ENCODE data around the gene TUBB6.

Gene TUBB6

DNA sequence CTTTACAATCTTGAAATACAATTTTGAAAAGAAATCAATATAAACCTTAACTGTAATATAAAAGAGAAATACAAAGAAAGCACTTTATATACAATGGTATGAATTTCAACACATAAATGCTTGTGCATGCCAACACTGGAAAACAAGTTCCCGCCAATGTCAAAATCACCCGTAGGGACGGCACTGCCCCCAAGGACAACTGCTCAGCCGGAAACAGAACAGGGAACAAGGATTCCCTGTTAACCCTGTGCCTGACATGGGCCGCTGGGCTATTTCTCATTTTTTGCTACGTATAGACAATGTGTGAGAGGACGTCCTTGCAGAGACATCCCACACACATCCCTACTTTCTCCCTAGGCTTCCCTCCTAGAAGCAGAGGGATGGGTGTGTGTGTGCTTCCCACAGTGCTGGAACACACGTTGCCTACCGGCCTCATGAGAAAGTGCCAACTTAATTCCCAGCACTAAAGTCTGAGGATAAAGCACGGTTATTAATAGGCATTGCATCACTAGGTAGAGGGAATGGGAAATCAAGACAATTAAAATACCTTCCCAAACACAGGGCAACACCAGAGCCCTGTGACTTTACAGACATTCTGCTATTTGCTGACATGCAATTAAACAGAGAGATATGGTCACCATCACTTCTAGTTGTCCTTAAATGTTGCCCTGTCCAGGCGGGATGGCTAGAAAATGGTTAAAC is 54.6 kb downstream of the TUBB6 start:
- TF ChIP-seq, protein P1, sequence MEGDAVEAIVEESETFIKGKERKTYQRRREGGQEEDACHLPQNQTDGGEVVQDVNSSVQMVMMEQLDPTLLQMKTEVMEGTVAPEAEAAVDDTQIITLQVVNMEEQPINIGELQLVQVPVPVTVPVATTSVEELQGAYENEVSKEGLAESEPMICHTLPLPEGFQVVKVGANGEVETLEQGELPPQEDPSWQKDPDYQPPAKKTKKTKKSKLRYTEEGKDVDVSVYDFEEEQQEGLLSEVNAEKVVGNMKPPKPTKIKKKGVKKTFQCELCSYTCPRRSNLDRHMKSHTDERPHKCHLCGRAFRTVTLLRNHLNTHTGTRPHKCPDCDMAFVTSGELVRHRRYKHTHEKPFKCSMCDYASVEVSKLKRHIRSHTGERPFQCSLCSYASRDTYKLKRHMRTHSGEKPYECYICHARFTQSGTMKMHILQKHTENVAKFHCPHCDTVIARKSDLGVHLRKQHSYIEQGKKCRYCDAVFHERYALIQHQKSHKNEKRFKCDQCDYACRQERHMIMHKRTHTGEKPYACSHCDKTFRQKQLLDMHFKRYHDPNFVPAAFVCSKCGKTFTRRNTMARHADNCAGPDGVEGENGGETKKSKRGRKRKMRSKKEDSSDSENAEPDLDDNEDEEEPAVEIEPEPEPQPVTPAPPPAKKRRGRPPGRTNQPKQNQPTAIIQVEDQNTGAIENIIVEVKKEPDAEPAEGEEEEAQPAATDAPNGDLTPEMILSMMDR (IDR thresholded peaks at IDR 0.05; ENCODE audit: low read depth, low read length): no peak
- TF ChIP-seq EZH2phosphoT487 (IDR thresholded peaks at IDR 0.05; ENCODE audit: low read depth): no peak
- Histone ChIP-seq H3K4me3 (ENCODE audit: low read length) (no peak overlapping the region), H3K27me3 (ENCODE audit: low read depth, low read length) (no peaks in the 10 kb centered on the region), H3K36me3 (replicated peaks; ENCODE audit: low read depth, low read length) (peaks cover 64% of the 10 kb centered on the region), H3K79me2 (ENCODE audit: low read length) (peaks cover 61% of the 10 kb centered on the region), H4K20me1 (ENCODE audit: insufficient read depth, low read length) (peaks cover 13% of the 10 kb centered on the region), H2AFZ (ENCODE audit: low read depth, low read length) (no peak overlapping the region), H3K9ac (ENCODE audit: low read length) (no peak overlapping the region), H3K27ac (ENCODE audit: low read length) (no peak overlapping the region), H3K4me1 (ENCODE audit: low read length) (peaks cover 4% of the 10 kb centered on the region; the same call in 1 of the 2 replicates), H3K9me3 (ENCODE audit: insufficient read depth, low read length) (no peaks in the 10 kb centered on the region), H3K4me2 (ENCODE audit: low read length) (no peak overlapping the region)

DNA sequence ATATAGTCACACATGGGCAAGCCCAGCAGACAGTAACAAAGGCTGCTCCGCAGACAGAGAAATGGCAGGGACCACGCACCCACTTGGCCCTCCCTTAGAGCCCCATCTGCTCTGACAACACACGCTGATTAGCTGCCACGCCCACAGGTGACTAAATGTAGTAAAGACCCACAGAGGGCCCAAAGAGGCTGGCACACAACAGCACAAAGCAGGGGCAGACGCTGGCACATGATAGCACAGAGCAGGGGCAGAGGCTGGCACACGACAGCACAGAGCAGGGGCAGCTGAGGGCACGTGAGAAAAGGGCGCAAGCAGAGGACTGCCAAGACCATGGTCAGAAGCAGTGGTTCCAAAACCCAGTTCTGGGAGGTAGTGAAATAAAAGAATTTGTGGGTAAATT is 58.3 kb downstream of the TUBB6 start:
- no peaks in the 10 kb centered on the region for H3K9me3 ChIP-seq (ENCODE audit: insufficient read depth, low read length)
- no peak overlapping the region for H2AFZ ChIP-seq (ENCODE audit: low read depth, low read length)
- no peak for TF ChIP-seq EZH2phosphoT487 (IDR thresholded peaks at IDR 0.05; ENCODE audit: low read depth)
- TF ChIP-seq, protein P1 (IDR thresholded peaks at IDR 0.05; ENCODE audit: low read depth, low read length): no peak
- peaks cover 84% of the 10 kb centered on the region for H3K79me2 ChIP-seq (ENCODE audit: low read length)
- peaks cover 16% of the 10 kb centered on the region for H4K20me1 ChIP-seq (ENCODE audit: insufficient read depth, low read length)
- H3K27ac ChIP-seq (ENCODE audit: low read length): no peak overlapping the region
- no peaks in the 10 kb centered on the region for H3K4me1 ChIP-seq (ENCODE audit: low read length)
- H3K9ac ChIP-seq (ENCODE audit: low read length): no peak overlapping the region
- no peak overlapping the region for H3K4me2 ChIP-seq (ENCODE audit: low read length)
- no peaks in the 10 kb centered on the region for H3K27me3 ChIP-seq (ENCODE audit: low read depth, low read length)
- H3K36me3 ChIP-seq (replicated peaks; ENCODE audit: low read depth, low read length): peaks cover 61% of the 10 kb centered on the region
- H3K4me3 ChIP-seq (ENCODE audit: low read length): no peak overlapping the region

DNA sequence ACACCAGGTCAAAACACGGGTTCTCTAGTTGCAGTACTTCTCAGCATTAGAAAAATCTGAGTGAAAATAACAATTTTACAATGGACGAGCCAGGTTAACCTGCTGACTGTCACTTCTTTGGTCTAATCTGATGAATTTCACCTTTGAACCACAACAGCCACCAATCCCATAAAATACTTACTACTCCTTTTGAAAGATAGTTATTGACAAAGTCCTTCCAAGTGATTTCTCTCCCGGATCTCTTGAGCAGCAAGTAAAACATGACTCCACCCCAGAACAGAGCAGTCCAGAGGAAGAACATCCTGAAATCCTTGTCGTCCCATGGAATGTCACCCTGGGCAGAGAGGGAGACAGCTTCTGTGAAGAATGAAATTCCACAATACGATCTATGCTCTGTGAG is 58.7 kb downstream of the TUBB6 start:
- H3K79me2 ChIP-seq (ENCODE audit: low read length): peaks cover 87% of the 10 kb centered on the region
- H3K27ac ChIP-seq (ENCODE audit: low read length): no peak overlapping the region
- H3K4me1 ChIP-seq (ENCODE audit: low read length): no peaks in the 10 kb centered on the region
- peaks cover 64% of the 10 kb centered on the region for H3K36me3 ChIP-seq (replicated peaks; ENCODE audit: low read depth, low read length)
- no peak overlapping the region for H3K9ac ChIP-seq (ENCODE audit: low read length)
- TF ChIP-seq, protein P1 (IDR thresholded peaks at IDR 0.05; ENCODE audit: low read depth, low read length): no peak
- TF ChIP-seq EZH2phosphoT487 (IDR thresholded peaks at IDR 0.05; ENCODE audit: low read depth): no peak
- no peak overlapping the region for H3K4me2 ChIP-seq (ENCODE audit: low read length)
- H3K9me3 ChIP-seq (ENCODE audit: insufficient read depth, low read length): no peaks in the 10 kb centered on the region
- H2AFZ ChIP-seq (ENCODE audit: low read depth, low read length): no peak overlapping the region
- no peaks in the 10 kb centered on the region for H3K27me3 ChIP-seq (ENCODE audit: low read depth, low read length)
- peaks cover 20% of the 10 kb centered on the region for H4K20me1 ChIP-seq (ENCODE audit: insufficient read depth, low read length)
- no peak overlapping the region for H3K4me3 ChIP-seq (ENCODE audit: low read length)

DNA sequence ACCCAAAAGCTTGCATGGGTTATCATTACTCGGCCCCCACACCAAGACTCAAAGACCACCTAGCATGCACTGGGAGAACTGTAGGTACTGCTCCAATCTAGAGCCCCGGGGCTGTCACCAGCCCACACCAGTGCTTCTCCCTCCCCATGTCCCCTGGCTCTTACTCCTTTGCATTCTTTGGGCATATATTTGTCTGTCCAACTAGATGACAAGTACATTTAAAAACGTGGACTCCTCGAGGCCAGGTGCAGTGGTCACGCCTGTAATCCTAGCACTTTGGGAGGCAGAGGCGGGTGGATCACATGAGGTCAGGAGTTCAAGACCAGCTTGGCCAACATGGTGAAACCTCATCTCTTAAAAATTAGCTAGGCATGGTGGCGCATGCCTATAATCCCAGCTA is 61.2 kb downstream of the TUBB6 start:
- H3K9me3 ChIP-seq (ENCODE audit: insufficient read depth, low read length): no peaks in the 10 kb centered on the region
- peaks cover 90% of the 10 kb centered on the region for H3K79me2 ChIP-seq (ENCODE audit: low read length)
- H3K9ac ChIP-seq (ENCODE audit: low read length): no peak overlapping the region
- no peak overlapping the region for H3K27ac ChIP-seq (ENCODE audit: low read length)
- H4K20me1 ChIP-seq (ENCODE audit: insufficient read depth, low read length): peaks cover 33% of the 10 kb centered on the region
- TF ChIP-seq, protein P1 (IDR thresholded peaks at IDR 0.05; ENCODE audit: low read depth, low read length): no peak
- TF ChIP-seq EZH2phosphoT487 (IDR thresholded peaks at IDR 0.05; ENCODE audit: low read depth): no peak
- H2AFZ ChIP-seq (ENCODE audit: low read depth, low read length): no peak overlapping the region
- no peaks in the 10 kb centered on the region for H3K27me3 ChIP-seq (ENCODE audit: low read depth, low read length)
- H3K4me3 ChIP-seq (ENCODE audit: low read length): no peak overlapping the region
- H3K36me3 ChIP-seq (replicated peaks; ENCODE audit: low read depth, low read length): peaks cover 58% of the 10 kb centered on the region
- H3K4me1 ChIP-seq (ENCODE audit: low read length): no peaks in the 10 kb centered on the region; the same call in 1 of the 2 replicates
- no peak overlapping the region for H3K4me2 ChIP-seq (ENCODE audit: low read length)

All from OCI-LY3 (cell line).